ENCODE measurements around the gene PEX12. TPM values are rescaled to one million over a fixed set of nuclear protein-coding genes. Genes with fewer than 3 reads are reported as not detected.
A peak's percentile ranks its signal among the peaks of the same experiment; 100 is the strongest.

The PEX12 gene
- polyA plus RNA-seq, 2 of the 4 experiments (the other 2 are of a cell fraction), result 4.7 to 11.2 TPM

DNA sequence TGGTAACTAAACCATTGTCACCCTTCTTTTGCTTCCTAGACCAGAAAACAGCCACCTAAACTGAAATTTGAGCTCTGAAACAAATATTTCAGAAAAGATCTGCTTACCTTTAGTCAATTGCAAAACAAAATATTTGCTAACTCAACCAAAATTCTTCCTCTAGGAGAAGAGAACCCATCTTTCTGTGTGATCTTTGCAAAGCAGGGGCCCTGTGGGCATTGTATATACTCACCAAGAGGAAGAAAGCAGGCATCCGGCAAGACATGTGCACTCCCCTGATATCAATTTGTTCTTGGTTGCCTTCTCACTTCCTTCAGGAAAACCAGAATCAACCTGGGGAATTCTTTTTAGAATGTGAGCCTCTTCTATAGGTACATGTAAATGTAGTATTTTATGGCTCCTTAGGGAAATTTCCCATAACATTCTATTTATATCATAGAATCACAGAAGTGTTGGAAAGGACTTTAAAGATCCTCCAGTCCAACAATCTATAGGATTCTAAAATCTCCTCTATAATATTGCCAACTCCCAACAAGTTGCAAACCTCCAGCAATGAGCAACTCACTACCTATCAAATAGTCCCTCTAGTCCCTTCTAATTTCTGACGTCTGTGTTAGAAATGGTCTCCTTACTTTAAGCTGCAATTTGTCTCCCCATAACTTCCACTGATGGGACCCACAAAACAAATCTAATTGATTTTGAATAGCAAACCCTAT is 18.7 kb downstream of the PEX12 start:
- CTCF ChIA-PET, result interaction anchor here (0.6 to 2.7 kb wide), 2 partner anchors 21 to 568 kb away, joined by 3 to 11 read pairs; partner anchors contain the start of gene SLFN12L
- WGBS (ENCODE audit: missing lambda C conversion rate), result 74% methylated on average over 2 of the region's 2 CpGs

DNA sequence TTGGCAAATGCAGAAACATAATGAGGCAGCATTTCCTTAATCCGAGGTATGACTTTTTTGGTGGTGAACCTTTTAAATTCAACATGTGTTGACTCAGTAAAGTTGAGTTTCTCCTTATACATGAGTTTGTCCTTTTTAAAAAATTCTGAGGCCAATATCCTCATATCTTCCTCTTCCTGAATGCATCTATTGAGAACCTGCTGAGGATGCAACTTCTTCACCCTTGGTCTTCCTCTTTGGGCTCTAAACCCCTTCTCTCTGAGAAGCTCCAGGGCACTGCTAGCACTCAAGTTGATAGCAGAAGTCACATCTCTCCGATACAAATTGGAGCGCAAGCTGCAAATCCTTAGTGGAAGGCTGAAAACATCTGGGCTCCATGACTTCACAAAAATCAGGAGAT is 21.0 kb downstream of the PEX12 start:
- 64% methylated on average over 3 of the region's 3 CpGs for WGBS (ENCODE audit: missing lambda C conversion rate)
- ChIA-PET CTCF (interaction anchor here (4.0 kb wide), 1 partner anchor 191 kb away, joined by 30 read pairs; no protein-coding TSS in a partner anchor), POLR2A (interaction anchor here (1.5 kb wide), 1 partner anchor 11 kb away, joined by 5 read pairs; no protein-coding TSS in a partner anchor)
- TF ChIP-seq MAFK (IDR thresholded peaks at IDR 0.05; ENCODE audit: partially characterized antibody) (peak; percentile 4), ESRRA (IDR thresholded peaks at IDR 0.05; ENCODE audit: borderline replicate concordance, low read length) (no peak)
- ATAC-seq (no peak), FAIRE-seq (no peak), DNase-seq (ENCODE audit: low read depth in 1 of 2, low spot score in 1 of 2) (no peak)
- Histone ChIP-seq H3K4me2 (no peak overlapping the region), H3K4me1 (no peaks in the 10 kb centered on the region), H3K27ac (no peak overlapping the region), H3K9me3 (no peaks in the 10 kb centered on the region), H3K4me3 (no peak overlapping the region)

More for the DNA sequence above, 18.7 kb downstream of the PEX12 start:
- ATAC-seq (no peak), DNase-seq (ENCODE audit: low read depth in 1 of 2, low spot score in 1 of 2) (no peak), FAIRE-seq (no peak)
- Histone ChIP-seq H3K4me3 (no peak overlapping the region), H3K4me1 (no peaks in the 10 kb centered on the region), H3K4me2 (no peak overlapping the region), H3K9me3 (no peaks in the 10 kb centered on the region), H3K27ac (no peak overlapping the region)
- POLR2A ChIA-PET, result no interaction called here
- TF ChIP-seq RARB (CRISPR knock-in tag; IDR thresholded peaks at IDR 0.05), result no peak
- TF ChIP-seq MAFK (IDR thresholded peaks at IDR 0.05; ENCODE audit: partially characterized antibody), result peak; percentile 16

DNA sequence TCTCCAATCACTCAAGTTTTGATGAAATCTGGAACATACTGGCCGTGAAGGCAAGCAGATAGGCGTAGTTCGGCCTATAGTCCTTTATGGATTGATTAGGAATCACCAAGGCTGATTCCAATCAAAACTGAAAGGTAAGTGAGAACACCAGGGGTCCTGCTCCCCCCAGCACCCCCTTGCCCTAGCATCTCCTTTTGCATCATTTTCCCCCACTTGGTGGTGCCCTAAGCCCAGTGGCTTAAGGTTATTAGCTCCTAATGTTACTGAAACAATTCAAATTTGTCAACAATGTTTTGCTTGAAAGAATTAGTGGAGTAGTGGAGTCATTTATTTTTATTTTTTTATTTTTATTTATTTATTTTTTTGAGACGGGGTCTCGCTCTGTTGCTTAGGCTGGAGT is 22.7 kb downstream of the PEX12 start:
- CTCF ChIA-PET, result interaction anchor here (0.6 to 6.0 kb wide), 11 partner anchors 13 to 1960 kb away, joined by 3 to 44 read pairs (median 4); partner anchors contain the start of genes PEX12 and SLFN12L

DNA sequence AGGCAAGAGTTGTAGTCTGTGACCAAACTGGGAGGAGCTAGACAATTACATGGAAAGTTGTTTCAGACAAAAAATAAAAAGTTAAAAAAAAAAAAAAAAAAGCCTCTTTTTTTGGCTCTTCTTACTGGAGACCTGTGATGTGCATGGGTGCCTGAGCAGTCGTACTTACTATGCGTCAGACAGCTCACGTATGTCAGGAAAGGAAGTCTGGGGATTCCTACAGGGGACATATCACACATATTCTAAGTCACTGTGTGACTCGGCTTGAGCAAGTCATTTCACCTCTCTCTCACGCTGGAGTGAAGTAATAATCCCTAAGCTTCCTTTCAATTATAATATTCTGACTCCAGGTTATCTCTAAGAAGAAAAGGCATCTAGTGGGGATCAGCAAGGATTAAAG is 23.7 kb downstream of the PEX12 start:
- ChIA-PET CTCF (interaction anchor here (0.7 to 6.0 kb wide), 9 partner anchors 10 to 291 kb away, joined by 3 to 44 read pairs (median 4); partner anchors contain the start of genes PEX12 and SLFN12L), POLR2A (no interaction called here)
- Histone ChIP-seq H3K4me1 (no peaks in the 10 kb centered on the region), H3K27ac (no peak overlapping the region), H3K4me2 (no peak overlapping the region), H3K4me3 (no peak overlapping the region), H3K9me3 (no peaks in the 10 kb centered on the region)
- 53% methylated on average over 5 of the region's 5 CpGs for WGBS (ENCODE audit: missing lambda C conversion rate)
- DNase-seq (ENCODE audit: low read depth in 1 of 2, low spot score in 1 of 2) (no peak), ATAC-seq (no peak), FAIRE-seq (no peak)
- no peak for TF ChIP-seq ZNF302 (CRISPR knock-in tag; IDR thresholded peaks at IDR 0.05)
- TF ChIP-seq, protein P1, sequence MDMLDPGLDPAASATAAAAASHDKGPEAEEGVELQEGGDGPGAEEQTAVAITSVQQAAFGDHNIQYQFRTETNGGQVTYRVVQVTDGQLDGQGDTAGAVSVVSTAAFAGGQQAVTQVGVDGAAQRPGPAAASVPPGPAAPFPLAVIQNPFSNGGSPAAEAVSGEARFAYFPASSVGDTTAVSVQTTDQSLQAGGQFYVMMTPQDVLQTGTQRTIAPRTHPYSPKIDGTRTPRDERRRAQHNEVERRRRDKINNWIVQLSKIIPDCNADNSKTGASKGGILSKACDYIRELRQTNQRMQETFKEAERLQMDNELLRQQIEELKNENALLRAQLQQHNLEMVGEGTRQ (IDR thresholded peaks at IDR 0.05), result no peak
- TF ChIP-seq SREBF2 (IDR thresholded peaks at IDR 0.05), result no peak
- TF ChIP-seq EP300 (IDR thresholded peaks at IDR 0.05), result no peak
- TF ChIP-seq CBX2 (IDR thresholded peaks at IDR 0.05; ENCODE audit: borderline replicate concordance, low read depth), result no peak

More for the DNA sequence above, 22.7 kb downstream of the PEX12 start:
- H3K4me3 ChIP-seq, result no peak overlapping the region
- POLR2A ChIA-PET, result no interaction called here
- ATAC-seq (peak in 1 of 2 experiments; percentile 69; a peak in 3 of 6 replicates), FAIRE-seq (no peak), DNase-seq (ENCODE audit: low read depth in 1 of 2, low spot score in 1 of 2) (no peak)
- no peaks in the 10 kb centered on the region for H3K9me3 ChIP-seq
- no peak for TF ChIP-seq RCOR1 (IDR thresholded peaks at IDR 0.05; ENCODE audit: low read depth, low read length)
- no peak for TF ChIP-seq NPAS2 (CRISPR knock-in tag; IDR thresholded peaks at IDR 0.05; ENCODE audit: borderline replicate concordance)
- TF ChIP-seq RAD21 (conservative IDR thresholded peaks at IDR 0.05 in 1 of 2, IDR thresholded peaks at IDR 0.05 in 1 of 2), result peak; percentile 46 to 53; a peak in 4 of 5 replicates
- TF ChIP-seq, protein P2, sequence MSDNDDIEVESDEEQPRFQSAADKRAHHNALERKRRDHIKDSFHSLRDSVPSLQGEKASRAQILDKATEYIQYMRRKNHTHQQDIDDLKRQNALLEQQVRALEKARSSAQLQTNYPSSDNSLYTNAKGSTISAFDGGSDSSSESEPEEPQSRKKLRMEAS (IDR thresholded peaks at IDR 0.05), result no peak
- TF ChIP-seq HOXB13 (CRISPR knock-in tag; IDR thresholded peaks at IDR 0.05; ENCODE audit: low read depth), result no peak
- no peak for TF ChIP-seq PHF8 (IDR thresholded peaks at IDR 0.05; ENCODE audit: borderline replicate concordance, low read depth)
- TF ChIP-seq, protein P3, sequence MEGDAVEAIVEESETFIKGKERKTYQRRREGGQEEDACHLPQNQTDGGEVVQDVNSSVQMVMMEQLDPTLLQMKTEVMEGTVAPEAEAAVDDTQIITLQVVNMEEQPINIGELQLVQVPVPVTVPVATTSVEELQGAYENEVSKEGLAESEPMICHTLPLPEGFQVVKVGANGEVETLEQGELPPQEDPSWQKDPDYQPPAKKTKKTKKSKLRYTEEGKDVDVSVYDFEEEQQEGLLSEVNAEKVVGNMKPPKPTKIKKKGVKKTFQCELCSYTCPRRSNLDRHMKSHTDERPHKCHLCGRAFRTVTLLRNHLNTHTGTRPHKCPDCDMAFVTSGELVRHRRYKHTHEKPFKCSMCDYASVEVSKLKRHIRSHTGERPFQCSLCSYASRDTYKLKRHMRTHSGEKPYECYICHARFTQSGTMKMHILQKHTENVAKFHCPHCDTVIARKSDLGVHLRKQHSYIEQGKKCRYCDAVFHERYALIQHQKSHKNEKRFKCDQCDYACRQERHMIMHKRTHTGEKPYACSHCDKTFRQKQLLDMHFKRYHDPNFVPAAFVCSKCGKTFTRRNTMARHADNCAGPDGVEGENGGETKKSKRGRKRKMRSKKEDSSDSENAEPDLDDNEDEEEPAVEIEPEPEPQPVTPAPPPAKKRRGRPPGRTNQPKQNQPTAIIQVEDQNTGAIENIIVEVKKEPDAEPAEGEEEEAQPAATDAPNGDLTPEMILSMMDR (IDR thresholded peaks at IDR 0.05), result peak; percentile 40
- TF ChIP-seq HEYL (CRISPR knock-in tag; IDR thresholded peaks at IDR 0.05), result no peak
- peak; percentile 32; the same call in 1 of the 3 replicates for TF ChIP-seq SMC3 (IDR thresholded peaks at IDR 0.05)
- TF ChIP-seq POLR2A (IDR thresholded peaks at IDR 0.05; ENCODE audit: low read length), result no peak
- H3K4me1 ChIP-seq, result no peaks in the 10 kb centered on the region
- no peak overlapping the region for H3K27ac ChIP-seq
- no peak overlapping the region for H3K4me2 ChIP-seq
- 61% methylated on average over 5 of the region's 5 CpGs for WGBS (ENCODE audit: missing lambda C conversion rate)
